ENCODE data around the gene DUSP14. TPM values are rescaled to one million over a fixed set of nuclear protein-coding genes. Genes with fewer than 3 reads are reported as not detected.

DUSP14 gene
- total RNA-seq, 3 donors from 2014 or later, result 18.7 to 32.8 (median 24.6) TPM

- Histone ChIP-seq H3K9me3 (no peaks in the 10 kb centered on the region), H3K36me3 (no peaks in the 10 kb centered on the region), H3K27ac (peak overlapping the region; percentile 97 to 98), H3K27me3 (no peaks in the 10 kb centered on the region), H3K4me1 (no peaks in the 10 kb centered on the region), H3K4me3 (peak overlapping the region; percentile 83 to 90 (median 88))
- intact Hi-C loops (cut with DNase I; ENCODE audit: low total_unique reads), result no loop called here
- peak in 1 of 2 donors; percentile 75 for DNase-seq (ENCODE audit: low spot score in 2 of 2)
- TF ChIP-seq POLR2AphosphoS5 (IDR thresholded peaks at IDR 0.05) (peak in 2 of 3 donors; percentile 23 to 65), CTCF (IDR thresholded peaks at IDR 0.05) (no peak)
These were observed 1.2 kb downstream of the DUSP14 start for GRCh38 chr17:37490638-37491614.

- H3K27ac ChIP-seq, result peak overlapping the region; percentile 65 to 98
- no peaks in the 10 kb centered on the region for H3K9me3 ChIP-seq
- H3K36me3 ChIP-seq, result no peaks in the 10 kb centered on the region
- no peaks in the 10 kb centered on the region for H3K27me3 ChIP-seq
- intact Hi-C loops (cut with DNase I; ENCODE audit: low total_unique reads), result no loop called here
- DNase-seq (ENCODE audit: low spot score in 2 of 2), result no peak
- TF ChIP-seq POLR2AphosphoS5 (IDR thresholded peaks at IDR 0.05) (no peak), POLR2A (IDR thresholded peaks at IDR 0.05) (no peak), CTCF (IDR thresholded peaks at IDR 0.05) (no peak)
- H3K4me3 ChIP-seq, result peak overlapping the region in 2 of 3 donors; percentile 88 to 90
- no peaks in the 10 kb centered on the region for H3K4me1 ChIP-seq
These were observed 2.5 kb downstream of the DUSP14 start for GRCh38 chr17:37492167-37492566.

- no peaks in the 10 kb centered on the region for H3K27me3 ChIP-seq
- intact Hi-C loops (cut with DNase I; ENCODE audit: low total_unique reads), result no loop called here
- no peak for DNase-seq (ENCODE audit: low spot score in 2 of 2)
- H3K9me3 ChIP-seq, result no peaks in the 10 kb centered on the region
- H3K36me3 ChIP-seq, result no peaks in the 10 kb centered on the region
- H3K4me3 ChIP-seq, result no peak overlapping the region
- TF ChIP-seq CTCF (IDR thresholded peaks at IDR 0.05) (no peak), POLR2A (IDR thresholded peaks at IDR 0.05) (no peak), POLR2AphosphoS5 (IDR thresholded peaks at IDR 0.05) (no peak)
- H3K4me1 ChIP-seq, result no peaks in the 10 kb centered on the region
- H3K27ac ChIP-seq, result peak overlapping the region in 1 of 2 donors; percentile 98
These were observed 3.7 kb downstream of the DUSP14 start for GRCh38 chr17:37493249-37494027.

GRCh38 chr17:37494401-37494831, 4.7 kb downstream of the DUSP14 start:
- Histone ChIP-seq H3K4me1 (no peaks in the 10 kb centered on the region), H3K36me3 (no peaks in the 10 kb centered on the region), H3K4me3 (no peak overlapping the region), H3K27ac (peak overlapping the region; percentile 51 to 98), H3K27me3 (no peaks in the 10 kb centered on the region), H3K9me3 (no peaks in the 10 kb centered on the region)
- DNase-seq (ENCODE audit: low spot score in 2 of 2), result no peak
- no peak for TF ChIP-seq CTCF (IDR thresholded peaks at IDR 0.05)
- no peak for TF ChIP-seq POLR2AphosphoS5 (IDR thresholded peaks at IDR 0.05)
- no peak for TF ChIP-seq POLR2A (IDR thresholded peaks at IDR 0.05)
- intact Hi-C loops (cut with DNase I; ENCODE audit: low total_unique reads), result no loop called here
